ENCODE measurements around the gene SMAD9.

Gene SMAD9

DNA sequence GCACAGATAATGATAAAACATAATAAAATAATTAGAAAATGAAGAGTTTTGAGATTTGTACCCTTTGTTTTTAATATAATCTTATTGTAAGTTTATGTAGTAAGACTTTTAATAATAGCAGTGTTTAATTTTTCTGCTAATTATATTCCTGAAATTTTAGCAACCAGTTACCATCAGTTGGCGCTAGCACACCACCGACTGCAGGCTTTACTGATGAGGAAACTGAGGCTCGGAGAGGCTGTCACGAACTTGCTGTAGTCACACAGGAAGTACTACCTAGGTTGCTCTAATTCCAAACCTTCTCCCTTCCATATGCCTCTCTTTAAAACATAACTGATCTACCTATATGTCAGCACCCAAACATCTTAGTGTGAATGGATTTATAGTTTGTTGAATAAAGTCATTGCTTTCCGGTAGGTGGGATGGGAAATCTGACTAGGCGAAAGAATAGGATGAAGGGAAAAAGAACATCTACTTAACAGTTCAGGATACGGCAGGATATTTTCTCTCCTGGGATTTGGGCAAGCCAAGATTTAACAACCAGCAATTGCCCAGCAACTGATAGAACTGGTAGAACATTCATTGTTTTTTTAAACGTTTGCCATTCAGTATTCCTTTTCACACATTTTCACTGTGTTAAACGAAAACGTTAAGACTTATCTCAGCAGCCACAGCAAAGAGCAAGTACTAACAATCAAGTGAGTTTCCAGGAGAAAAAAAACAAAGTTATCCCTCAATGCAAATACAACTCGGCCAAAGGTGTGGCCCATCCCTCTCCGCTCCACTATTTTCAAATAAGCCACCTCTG, 101.8 kb downstream of the SMAD9 start:
- DNase-seq (ENCODE audit: low read depth), result no peak

DNA sequence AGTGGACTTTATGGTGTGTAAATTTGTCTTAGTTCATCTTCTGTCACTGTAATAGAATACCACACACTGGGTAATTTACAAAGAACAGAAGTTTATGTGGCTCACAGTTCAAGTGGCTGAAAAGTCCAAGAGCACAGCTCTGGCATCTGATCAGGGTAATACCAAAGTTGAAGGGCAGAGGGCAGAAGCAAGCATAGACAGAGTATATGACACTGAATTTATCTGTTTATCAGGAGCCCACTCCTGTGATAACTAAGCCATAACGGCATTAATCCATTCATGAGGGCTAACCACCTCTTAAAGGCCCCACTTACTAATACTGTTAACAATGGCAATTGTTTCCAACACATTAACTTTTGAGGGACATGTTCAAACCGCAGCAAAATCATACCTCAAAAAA, 105.0 kb downstream of the SMAD9 start:
- DNase-seq (ENCODE audit: low read depth), result no peak

DNA sequence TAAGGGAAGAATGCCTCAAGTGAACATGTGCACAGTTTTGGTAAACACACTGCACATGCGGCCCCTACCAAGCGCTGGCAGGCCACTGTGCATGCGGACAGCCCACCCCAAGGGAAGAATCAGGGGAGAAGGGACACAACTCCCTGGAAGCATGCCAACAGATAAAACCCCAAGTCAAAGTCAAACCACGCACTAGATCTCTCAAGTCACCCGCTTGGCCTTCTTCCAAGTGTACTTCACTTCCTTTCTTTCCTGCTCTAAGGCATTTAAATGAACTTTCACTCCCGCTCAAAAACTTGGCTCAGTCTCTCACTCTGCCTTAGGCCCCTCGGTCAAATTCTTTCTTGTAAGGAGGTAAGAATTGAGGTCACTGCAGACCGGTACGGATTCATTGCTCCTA, 105.6 kb downstream of the SMAD9 start:
- no peak for DNase-seq (ENCODE audit: low read depth)

DNA sequence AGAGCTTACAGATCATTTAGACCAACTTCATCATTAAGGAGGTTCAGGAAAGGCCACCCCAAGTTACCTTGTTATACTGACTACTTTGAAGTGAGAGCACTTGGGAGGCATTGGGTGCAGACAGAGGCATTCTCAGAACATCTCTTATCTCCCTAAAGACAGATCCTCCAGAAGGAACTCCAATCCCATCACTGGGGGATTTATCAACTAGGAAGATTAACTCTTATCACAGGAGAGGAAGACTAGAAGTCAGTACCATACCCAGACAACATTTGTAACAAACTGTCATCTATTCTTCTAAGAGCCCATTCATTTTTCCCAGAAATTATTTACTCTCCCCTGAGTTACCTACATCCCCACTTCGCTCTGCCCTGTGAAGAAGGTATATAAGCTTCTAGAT, 106.8 kb downstream of the SMAD9 start:
- no peak for DNase-seq (ENCODE audit: low read depth)

DNA sequence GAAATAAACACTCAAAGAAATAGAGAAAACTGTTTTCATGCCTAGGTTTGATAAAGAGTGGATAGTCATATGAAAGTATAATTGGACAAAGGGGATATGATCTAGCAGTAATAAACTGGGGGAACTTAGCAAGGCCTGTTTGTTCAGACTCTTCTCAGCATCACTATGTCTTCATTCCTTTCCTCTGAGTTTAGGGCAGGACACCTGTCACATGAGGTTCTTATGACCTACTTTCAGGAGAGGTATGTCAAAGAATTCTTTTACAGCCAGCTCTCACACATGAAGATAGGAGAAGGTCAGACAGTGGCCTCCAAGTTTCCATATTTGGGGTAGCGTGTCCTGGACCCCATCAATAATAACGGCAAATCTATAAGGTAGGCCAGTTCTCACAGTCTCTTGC, 112.4 kb downstream of the SMAD9 start:
- DNase-seq (ENCODE audit: low read depth), result no peak

DNA sequence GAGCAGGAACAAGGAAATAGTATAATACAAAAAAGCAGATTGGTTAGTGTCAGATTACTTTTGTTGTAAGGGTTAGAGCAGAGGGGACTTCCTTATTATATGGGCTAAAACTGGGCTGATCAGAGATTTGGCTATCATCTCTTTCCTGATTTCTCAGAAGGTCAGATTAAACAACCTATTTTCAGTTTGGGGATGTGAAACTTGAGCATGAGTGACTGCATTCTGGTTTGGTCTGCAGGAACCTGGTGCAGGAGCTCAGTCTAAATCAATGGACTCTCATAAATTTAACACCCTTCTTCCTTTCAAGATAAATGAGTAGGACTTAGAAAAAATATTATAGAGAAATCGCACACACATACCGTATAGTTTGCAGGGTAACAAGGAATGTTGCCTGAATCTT, 113.9 kb downstream of the SMAD9 start:
- no peak for DNase-seq (ENCODE audit: low read depth)

DNA sequence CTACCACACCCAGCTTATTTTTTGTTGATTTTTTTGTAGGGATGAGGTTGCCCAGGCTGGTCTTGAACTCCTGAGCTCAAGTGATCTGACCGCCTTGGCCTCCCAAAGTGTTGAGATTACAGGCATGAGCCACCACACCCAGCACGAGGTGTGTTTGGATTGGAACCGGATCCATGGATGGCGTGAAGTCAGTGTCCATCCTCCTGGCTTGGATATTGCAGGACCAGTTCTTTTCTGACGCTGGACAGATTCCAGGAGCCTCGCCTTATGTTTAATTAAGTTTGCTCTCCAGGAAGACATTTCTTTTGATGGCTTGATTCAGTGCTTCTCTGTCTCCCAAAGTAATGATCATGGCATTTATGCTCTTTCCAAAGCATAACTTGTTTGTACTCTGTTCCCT, 115.5 kb downstream of the SMAD9 start:
- DNase-seq (ENCODE audit: low read depth), result no peak

DNA sequence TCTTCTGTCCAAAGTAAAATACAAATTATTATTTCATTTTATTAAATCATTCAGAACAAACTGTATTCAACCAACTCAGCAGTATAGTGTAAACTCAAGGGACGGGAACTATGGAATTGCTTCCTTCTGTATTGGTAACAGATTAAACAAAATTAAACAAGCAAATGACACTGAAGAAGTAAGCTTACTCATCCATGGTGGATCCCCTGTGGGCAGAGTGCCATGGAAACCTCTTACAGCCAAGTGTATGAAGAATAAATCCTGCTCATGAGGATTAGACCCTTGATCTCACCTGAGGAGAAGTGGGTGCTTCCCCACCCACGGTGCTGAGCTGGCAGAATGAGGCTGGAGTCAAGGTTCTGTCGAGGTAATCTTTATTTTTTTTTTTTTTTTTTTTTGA, 119.0 kb downstream of the SMAD9 start:
- no peak for DNase-seq (ENCODE audit: low read depth)

DNA sequence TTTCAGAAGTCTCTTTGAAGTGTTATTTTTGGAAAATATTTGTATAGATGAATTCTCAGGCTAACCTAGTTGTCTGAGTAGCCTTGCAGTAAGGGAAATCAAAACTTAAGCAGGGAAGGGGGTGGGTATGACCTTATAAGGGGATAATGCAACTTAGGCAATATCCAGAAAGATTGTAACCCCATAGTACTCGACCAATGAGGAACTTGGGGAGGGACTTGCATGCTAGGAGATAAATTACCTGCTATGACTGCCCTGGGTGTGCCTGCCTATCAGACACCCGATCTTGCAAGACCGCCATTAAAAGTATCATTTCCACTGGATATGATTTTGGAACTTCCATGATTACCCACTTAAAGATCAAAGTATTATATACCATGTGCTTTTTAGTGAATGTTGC, 124.0 kb downstream of the SMAD9 start:
- no peak for DNase-seq (ENCODE audit: low read depth)

DNA sequence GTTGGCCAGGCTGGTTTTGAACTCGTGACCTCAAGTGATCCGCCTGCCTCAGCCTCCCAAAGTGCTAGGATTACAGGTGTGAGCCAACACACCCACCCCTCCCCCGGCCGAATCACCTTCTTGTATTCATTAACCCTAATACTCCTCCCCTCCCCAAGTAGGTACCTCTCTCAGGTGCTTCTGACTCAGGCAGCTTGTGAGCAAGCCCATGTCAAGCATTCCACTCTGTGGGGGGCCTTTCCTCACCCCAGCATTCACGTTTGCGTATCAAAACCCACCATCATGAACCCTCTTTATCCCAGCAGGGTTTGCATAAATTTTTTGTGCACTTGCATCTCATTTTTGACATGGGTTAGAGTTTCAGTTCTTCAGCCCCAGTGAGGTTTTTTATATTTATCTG, 124.6 kb downstream of the SMAD9 start:
- DNase-seq (ENCODE audit: low read depth), result no peak
